ENCODE measurements around the gene IP6K1.

Gene IP6K1

DNA sequence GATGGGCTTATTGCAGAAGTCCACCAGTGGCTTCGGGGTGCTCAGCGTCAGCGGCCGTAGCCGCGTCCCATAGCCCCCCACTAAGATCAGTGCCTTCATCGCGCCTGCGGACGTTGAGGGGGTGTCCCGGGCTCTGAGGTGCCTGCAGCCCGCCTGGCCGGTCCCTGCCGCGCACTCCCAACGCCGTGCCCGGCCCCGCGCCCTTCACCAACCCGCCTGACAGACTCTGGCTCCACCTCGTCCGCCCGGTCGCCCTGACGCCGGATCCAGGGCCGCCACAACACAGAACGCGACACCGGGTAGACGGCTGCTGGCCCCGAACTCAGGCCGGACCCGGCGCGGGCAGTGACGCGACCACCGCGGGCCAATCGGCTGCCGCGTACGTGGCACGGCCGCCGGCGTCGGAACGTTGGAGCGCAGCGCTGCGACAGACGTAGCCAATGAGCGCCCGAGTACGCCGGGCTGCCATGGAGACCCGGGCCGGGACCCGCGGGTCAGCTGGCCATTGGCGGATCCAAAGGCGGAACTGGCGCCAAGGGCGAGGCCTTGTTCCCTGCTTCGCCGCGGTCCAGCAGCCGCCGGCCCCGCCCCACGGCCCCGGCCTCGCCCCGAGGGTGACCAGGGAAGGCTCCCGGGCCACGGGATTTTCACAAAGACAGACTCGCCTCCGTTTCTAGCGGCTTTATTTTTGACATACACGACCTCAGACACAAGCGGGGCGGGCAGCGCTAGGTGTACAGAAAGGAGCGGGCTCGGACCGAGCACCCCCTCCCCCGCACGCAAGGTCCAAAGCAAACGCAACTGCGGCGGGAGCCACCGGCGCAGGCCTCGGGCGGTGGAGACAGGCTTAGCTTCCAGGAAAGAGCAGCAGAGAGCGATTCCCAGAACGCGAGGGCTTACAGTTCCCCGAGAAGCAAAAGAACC is 62.5 kb downstream of the IP6K1 start, which contains the start of gene GMPPB:
TSS of gene GMPPB (minus strand) at position 324 of the 924 bp plus-strand sequence. CDS start at position 99, 225 bp downstream.
- DNase-seq (ENCODE audit: low spot score), result peak; percentile 98

DNA sequence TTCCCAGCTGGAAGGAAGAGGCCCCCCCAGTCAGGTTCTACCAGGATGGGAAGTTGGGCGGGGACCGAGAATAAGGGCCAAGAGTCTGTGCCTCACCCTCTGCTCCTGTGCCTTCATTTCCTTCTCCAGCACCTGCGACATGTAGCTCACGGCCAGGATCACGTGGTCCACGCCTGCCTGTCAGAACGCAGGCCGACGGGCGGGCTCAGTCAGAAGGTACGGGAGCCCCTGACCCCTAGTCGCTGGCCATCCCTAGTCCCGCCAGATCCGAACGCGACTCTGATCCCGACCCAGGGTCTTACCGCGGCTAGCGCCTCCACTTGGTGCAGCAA is 63.1 kb downstream of the IP6K1 start:
- peak; percentile 50 for DNase-seq (ENCODE audit: low spot score)

DNA sequence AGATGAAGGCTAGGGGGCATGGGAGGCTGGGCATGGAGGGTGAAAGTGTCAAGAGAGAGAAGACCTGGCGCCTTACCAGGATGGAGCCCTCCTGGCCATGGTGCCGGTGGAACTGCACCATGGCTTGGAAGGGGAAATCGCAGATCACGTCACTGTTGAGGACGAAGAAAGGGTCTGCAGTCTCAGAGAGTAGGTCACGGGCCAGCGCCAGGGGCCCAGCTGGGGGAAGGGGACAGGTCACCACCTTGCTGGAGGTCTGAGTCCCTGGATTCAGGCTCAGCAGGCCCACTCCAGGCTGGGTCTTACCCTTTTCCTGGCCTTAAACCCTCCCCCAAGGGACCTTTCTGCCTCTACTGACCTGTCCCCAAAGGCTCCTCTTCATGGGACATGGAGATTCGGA is 63.4 kb downstream of the IP6K1 start:
- DNase-seq (ENCODE audit: low spot score), result no peak

DNA sequence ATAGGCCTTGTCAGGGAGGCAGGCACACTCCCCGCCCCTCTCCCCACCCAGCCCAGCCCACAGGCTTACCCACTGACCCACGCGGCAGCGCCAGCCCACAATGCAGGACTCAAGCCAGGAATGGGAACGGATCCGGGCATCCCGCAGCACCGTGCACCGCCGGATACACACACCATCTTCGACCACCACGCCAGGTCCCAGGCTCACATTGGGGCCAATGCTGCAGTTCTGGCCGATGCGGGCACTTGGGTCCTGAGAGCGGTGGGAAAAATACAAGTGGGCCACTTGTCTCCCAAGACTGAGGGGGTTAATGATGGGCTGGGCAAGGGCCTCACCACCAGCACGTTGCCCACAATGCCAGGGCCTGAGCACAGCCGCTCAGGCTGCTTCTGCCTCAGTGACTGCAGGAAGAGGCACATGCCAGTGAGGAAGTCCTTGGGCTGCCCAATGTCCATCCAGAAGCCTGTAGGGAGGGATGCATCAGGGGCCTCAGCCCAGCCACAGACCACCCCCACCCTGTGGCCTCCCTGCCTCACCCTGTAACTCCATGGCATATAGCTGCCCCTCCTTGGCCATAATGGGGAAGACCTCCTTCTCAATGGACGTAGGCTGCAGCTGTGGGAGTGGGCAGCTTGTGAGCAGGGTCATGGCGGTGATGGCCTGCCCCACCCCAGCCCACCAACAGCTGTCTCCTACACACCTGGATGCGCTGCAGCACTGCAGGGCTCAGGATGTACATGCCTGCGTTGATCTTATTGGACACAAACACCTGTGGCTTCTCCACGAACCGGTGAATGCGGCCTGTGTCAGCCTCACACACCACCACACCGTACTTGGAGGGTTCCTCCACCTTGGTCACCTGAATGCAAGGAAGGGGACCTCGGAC is 64.2 kb downstream of the IP6K1 start:
- DNase-seq (ENCODE audit: low spot score), result no peak

DNA sequence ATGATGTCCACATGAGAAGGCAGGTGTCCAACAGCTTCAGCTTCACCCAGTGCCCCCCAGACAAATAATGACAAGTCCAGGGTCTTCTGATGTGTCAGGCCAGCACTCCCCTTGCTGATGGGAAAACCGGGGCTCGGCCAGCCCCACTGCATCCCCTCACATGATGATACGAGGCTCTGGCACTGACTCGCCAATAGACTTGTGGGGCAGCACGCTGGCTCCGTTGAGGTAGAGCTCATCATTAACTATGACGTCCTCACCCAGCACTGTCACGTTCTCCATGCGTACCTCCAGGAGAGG is 64.8 kb downstream of the IP6K1 start:
- no peak for DNase-seq (ENCODE audit: low spot score)

DNA sequence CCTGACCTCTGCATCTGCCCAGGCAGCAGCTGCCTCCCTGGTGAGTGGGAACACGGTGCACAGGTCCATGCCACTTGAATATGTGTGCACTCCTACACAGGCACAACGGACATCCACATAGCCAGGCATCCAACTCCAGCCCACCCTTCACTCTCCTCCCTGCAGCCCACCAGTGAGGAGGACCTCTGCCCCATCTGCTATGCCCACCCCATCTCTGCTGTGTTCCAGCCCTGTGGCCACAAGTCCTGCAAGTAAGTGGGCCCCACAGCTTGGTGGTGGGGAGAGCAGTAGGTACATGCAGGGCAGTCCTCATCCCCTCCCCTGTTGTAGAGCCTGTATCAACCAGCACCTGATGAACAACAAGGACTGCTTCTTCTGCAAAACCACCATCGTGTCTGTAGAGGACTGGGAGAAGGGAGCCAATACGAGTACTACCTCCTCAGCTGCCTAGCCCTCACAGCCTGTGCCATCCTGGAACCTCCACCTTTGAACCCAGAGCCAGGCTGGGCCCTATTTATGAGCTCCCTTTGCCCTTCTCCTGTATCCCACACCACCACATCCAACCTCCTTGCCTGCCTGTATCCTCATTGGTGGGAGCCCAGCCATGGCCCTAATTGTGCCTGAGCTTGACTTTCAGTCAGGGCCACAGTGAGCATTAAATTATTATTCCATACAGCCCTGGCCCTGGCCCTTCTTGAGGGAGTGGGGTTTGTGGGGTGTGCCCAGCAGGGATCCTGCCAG is 65.3 kb downstream of the IP6K1 start:
- DNase-seq (ENCODE audit: low spot score), result no peak

DNA sequence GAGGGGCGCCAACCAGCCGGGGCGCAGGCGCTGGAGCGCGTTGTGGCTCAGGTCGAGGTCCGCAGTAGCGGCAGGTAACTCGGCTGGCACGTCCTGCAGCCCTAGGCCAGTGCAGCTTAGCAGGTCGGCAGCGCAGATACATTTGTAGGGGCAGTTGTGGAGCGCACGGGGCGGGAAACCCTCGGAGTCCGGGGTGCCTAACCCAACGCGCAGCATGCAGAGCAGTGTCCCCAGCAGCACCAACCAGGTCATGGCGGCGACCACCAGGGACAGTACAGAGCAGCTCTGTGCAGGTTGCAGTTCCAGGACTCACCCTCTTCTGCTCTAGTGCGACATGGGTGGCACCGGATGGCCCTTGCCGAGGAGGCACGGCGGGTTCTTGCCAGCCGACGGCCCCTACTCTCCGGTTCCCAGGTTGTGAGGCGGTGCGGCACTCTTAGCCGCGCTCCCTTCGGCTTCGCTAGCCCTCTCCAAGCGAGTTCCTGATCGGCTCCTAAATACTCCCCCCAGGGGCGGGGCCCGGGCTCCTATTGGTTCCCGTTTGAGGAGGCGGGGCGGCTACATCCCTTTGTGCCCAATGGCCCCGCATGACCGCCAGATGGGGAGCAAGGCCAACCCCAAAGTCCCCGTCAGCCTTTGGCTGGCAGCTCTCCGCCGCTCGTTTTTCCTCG is 67.0 kb downstream of the IP6K1 start, which contains the start of gene AMIGO3:
TSS of gene AMIGO3 (minus strand) at position 471 of the 671 bp plus-strand sequence. CDS start at position 252, 219 bp downstream.
- DNase-seq (ENCODE audit: low spot score), result peak; percentile 97

DNA sequence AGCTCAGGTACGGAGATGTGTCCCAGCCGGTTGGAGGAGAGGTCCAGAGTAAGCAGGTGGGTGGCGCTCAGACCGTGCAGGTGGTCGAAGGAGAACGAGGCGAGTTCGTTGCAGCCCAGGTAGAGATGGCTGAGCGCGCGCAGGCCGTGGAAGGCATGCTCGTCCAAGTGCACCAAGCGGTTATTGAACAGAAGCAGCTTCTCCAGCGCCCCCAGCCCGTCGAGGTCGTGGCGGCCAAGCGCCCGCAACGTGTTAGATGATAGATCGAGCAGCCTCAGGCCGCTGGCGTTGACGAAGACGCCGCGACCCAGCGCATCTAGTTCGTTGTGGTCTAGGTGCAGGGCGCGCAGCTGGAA is 67.5 kb downstream of the IP6K1 start:
- DNase-seq (ENCODE audit: low spot score), result no peak

DNA sequence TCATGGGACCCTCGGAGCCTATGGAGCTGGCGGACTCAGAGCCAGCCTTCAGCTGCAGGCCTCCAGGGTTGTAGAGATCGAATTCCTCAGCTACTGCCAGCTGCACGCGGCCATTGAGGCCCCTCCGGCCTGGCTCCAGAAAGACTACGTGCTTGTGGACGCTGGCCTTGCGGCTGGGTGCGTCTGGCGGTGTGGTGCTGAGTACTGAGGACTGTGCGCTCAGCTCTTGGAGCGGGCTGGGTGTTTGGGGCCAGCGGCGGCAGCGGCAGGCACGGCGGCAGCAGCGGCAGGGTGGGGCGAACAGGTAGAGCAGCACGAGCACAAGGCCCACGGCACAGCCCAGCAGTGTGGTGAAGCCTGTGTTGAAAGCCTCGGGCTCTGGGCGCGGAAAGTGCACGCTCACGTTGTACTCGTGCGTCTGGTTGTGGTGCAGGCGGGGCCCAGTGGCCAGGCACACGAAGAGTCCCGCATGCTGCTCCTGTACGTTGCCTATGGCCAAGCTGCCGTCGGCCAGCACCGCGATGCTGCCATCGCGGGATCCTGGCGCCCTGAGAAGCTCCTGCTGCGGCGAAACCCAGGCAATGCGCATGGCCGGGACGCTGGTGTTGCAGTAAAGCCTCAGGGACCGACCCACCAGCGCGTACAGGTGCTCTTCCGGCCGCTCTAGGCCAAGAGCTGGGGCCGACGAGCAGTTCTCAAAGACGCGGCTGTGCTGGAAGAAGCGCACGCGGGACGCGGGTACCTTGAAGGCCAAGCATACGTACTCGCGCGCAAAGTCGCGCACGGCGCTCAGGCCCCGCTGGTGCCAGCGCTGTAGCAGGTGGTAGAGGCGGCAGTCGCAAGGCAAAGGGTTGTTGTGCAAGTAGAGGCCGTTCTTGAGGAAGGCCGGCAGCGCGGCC is 68.1 kb downstream of the IP6K1 start:
- DNase-seq (ENCODE audit: low spot score), result no peak

DNA sequence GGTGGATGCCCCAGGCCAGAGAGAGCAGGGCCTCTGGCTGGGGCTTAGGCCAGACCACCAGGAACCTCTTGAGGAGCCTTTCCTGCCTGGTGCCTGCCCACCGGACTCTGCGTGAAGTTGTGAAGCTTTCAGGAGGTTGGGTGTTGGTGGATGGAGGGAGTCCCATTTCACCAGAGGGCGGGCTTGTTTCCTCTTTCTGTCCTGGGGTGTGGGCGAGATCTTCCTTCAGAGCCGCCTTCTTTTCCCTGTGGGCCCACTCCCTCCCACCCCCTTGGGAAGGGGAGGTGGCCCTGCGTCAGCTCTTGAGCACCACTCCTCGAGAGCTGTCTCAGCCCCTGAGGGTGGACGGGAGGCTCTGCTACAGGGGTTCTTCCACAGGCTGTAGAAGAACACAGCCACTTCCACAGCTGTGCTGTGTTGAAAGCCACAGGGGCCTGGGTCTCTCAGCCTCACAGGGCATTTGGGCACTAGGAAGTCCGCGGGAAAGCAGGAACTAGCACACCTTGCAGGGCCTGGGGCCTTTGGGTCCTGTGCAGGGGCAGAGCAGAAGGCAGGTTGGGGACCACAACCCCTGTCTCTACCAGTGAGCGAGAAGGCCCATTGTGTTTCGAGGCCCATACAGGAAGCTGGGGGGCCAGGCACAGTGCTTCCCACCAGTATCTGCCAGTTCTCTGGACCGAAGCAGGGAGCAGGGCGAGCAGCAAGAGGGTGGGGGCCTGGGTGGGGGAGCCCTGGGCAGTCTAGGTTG is 69.0 kb downstream of the IP6K1 start:
- no peak for DNase-seq (ENCODE audit: low spot score)

DNA sequence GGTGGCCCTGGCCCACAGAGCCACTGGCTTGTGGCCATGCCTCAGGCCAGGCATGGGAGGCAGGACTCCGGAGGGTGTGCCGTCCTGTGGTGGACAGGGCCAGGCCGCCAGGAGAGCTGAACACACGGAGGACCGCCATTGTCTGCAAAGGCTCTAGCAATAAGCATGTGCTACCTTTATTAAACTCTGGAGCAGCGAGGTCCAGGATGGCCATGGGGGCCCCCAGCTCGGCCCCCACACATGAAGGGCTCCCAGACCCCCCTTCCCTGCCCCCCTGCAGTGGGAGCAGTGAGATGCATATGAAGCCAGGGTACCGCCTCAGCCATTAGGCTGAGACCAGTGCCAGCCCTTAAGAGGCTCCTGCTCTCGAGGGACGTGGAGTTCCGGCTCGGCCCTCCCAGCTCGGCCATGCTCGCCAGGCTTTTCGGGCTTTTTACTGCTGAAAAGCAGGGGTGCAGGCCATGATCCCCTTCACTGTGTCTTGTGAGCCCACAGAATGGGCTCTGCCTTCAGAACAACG is 69.6 kb downstream of the IP6K1 start:
- DNase-seq (ENCODE audit: low spot score), result no peak

DNA sequence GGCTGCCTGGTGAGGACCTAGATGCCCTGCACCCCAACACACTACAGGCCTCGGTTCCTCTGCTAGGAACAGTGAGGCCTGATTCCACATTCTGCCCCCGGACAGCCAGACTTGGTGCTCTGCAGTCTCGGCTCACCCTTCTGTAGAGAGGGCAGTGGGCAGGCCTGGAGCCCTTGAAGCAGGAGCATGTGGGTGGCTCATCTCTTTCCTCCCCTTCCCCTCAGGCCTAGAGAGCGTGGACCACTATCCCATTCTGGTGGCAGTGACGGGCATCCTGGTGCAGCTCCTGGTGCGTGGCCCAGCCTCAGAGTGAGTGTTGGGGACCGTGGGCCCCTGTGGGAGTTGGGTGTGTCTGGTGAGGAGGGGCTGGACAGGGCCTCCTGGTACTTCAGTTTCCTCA is 70.2 kb downstream of the IP6K1 start:
- DNase-seq (ENCODE audit: low spot score), result no peak

DNA sequence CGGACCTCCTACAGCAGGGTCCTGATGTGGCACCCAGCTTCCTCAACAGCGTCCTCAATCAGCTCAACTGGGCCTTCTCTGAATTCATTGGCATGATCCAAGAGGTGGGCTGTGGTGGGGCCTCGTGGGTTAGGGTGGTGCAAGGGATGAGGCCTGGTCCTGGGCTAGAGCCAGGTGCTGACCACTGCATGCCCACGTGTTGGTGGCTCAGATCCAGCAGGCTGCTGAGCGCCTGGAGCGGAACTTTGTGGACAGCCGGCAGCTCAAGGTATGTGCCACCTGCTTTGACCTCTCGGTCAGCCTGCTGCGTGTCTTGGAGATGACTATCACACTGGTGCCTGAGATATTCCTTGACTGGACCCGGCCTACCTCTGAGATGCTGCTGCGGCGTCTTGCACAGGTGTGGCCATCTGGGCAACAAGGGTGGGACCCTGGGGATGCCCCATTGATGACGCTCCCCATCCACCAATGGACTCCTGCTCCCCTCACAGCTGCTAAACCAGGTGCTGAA is 70.7 kb downstream of the IP6K1 start:
- DNase-seq (ENCODE audit: low spot score), result no peak

DNA sequence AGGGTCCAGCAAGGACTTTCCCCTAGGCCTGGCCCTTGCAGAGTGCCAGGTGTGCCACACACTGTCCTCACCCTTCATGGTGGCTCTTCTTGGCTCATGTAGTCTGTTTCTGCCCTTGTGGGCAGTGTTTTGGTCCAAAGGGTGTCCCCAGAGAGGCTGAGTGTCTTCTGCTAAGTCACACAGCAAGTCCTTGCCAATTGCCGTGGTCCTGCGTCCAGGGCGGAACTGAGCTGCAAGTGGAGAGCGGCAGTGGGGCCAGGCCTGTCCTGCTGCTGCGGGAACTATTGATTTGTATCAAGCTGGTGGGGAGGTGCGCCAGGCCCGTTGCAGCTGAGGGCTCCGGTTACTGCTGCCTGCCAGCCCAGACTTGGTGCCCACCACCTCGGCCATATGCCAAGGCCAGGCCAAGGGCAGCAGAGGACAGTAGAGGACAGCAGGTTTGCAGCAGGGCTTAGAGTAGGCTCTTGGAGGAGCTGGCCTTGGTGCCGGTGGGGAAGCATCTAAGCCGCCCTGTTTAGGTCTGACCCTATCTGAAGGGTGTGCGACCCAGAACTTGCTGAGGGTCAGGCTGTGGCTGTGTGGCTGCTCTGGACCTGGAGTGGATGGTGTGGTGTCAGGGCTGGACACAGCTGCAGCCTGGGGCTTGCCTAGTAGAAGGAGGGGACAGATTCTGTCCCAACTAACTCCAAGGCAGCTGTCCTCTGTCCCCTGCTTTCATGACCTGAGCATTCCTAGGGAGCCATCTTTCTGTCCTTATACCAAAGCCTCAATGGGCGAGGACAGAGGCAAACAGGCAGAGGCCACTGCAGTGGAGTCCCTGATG is 71.4 kb downstream of the IP6K1 start:
- no peak for DNase-seq (ENCODE audit: low spot score)

DNA sequence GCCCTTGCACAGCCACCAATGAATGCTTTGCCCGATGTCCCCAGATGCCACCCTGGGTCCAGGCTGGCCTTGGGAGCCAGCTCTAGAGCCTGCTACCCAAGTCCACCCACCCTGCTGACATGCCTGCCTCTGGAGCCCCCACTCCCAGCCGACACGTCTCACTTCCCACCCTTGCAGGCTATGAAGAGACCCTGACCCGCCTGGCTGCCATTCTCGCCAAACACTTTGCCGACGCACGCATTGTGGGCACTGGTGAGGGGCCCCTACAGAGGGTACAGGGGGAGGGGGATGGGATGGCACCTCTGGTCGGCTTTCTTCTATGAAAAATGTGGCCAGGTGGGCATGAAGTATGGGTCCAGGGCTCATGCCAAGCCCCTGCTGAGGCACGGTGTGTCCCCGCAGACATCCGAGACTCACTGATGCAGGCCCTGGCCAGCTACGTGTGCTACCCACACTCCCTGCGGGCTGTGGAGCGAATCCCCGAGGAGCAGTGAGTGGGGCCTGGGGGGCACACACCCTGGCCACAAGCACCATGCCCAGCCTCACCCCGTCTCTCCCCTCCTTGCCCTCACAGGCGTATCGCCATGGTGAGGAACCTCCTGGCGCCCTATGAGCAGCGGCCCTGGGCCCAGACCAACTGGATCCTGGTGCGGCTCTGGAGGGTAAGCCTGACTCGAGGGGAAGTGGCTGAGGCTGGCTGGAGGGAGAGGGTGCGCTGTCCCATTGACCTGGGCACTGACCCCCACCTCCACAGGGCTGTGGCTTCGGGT is 72.8 kb downstream of the IP6K1 start:
- DNase-seq (ENCODE audit: low spot score), result no peak

DNA sequence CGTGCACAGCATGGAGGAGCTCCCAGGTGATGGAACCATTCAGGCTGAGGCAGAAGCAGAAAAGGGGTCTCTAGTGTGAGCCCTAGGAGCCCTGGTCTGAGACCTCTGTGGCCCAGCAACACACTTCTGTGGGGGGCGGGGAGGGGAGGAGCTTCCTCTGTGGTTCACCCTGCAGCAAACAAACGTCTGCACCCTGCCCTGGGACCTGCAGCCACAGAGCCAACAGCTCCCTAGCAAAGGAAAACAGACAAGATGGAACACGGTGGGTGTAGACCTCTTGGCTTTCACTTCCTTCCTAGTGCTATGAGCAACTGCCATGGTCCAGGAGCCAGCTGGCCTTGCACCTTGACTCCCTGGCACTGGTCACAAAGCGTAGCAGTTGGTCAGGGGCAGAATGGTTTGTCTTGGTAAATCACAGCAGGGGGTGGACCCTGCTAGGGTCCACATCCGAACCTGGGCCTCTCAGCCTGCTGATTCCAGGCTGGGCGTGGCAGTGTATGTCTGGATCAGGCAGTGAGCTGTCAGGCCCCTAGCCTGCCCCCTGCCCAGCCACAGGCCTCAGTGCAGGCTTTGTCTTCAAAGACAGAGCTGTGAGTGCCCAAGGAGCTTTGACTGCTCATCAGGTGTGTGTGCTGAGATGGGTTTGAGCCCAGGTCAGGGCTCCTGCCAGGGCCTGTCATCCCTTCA is 73.6 kb downstream of the IP6K1 start:
- no peak for DNase-seq (ENCODE audit: low spot score)

DNA sequence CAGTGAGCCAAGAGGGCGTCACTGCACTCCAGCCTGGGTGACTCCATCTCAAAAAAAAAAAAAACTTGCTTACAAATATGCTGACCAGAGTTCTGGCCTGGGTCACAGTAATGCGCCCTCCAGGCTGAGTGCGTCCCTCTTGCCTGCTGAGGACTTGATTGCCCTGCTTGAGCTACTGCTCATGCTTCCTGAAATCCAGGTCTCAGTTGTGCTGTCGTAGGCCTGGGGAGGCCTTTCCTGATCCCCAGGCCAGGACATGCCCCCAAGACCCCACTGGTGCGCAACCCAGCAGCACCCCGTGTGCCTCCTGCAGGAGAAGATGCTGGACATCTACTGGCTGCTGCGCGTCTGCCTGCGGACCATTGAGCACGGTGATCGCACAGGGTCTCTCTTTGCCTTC is 74.2 kb downstream of the IP6K1 start:
- no peak for DNase-seq (ENCODE audit: low spot score)
